ENCODE data around the gene MRPL1.

MRPL1 gene

GRCh38 chr4:77817304-77818072, 45.1 kb upstream of the MRPL1 start:
- Histone ChIP-seq H3K9me2 (replicated peaks; ENCODE audit: low read depth, low read length) (no peaks in the 10 kb centered on the region), H3K9ac (ENCODE audit: low read depth, low read length, poor library complexity, severe bottlenecking) (peak overlapping the region; percentile 94), H3K79me2 (ENCODE audit: insufficient read depth, low read length) (peaks cover 72% of the 10 kb centered on the region), H3K27me3 (ENCODE audit: insufficient read depth, low read length, poor library complexity, severe bottlenecking) (peaks cover 5% of the 10 kb centered on the region), H2AFZ (ENCODE audit: low read length) (no peak overlapping the region), H3F3A (ENCODE audit: low read depth) (no peaks in the 10 kb centered on the region), H3K4me2 (ENCODE audit: low read depth, low read length, poor library complexity, severe bottlenecking) (peak overlapping the region; percentile 88), H4K20me1 (ENCODE audit: insufficient read depth, low read length, poor library complexity, severe bottlenecking) (peaks cover 58% of the 10 kb centered on the region), H3K4me1 (ENCODE audit: insufficient read depth, low read length, poor library complexity, severe bottlenecking) (peaks cover 43% of the 10 kb centered on the region), H3K9me3 (ENCODE audit: insufficient read depth, low read depth, low read length) (no peaks in the 10 kb centered on the region), H3K36me3 (ENCODE audit: insufficient read depth, low read length) (no peaks in the 10 kb centered on the region), H3K4me3 (ENCODE audit: low read length, poor library complexity, severe bottlenecking) (peak overlapping the region; percentile 94)
- no peak for TF ChIP-seq CTCF (conservative IDR thresholded peaks at IDR 0.05; ENCODE audit: low read length)
- TF ChIP-seq EZH2phosphoT487 (IDR thresholded peaks at IDR 0.05; ENCODE audit: borderline replicate concordance): no peak

- H3K36me3 ChIP-seq (ENCODE audit: insufficient read depth, low read length): no peaks in the 10 kb centered on the region
- peak overlapping the region; percentile 94 for H3K9ac ChIP-seq (ENCODE audit: low read depth, low read length, poor library complexity, severe bottlenecking)
- H3K9me2 ChIP-seq (replicated peaks; ENCODE audit: low read depth, low read length): no peaks in the 10 kb centered on the region
- H3K4me3 ChIP-seq (ENCODE audit: low read length, poor library complexity, severe bottlenecking): peak overlapping the region; percentile 94
- H4K20me1 ChIP-seq (ENCODE audit: insufficient read depth, low read length, poor library complexity, severe bottlenecking): peaks cover 51% of the 10 kb centered on the region
- H3F3A ChIP-seq (ENCODE audit: low read depth): no peaks in the 10 kb centered on the region
- H3K4me2 ChIP-seq (ENCODE audit: low read depth, low read length, poor library complexity, severe bottlenecking): peak overlapping the region; percentile 88
- no peaks in the 10 kb centered on the region for H3K9me3 ChIP-seq (ENCODE audit: insufficient read depth, low read depth, low read length)
- H2AFZ ChIP-seq (ENCODE audit: low read length): 0 out of 2 replicates have a peak overlapping the region, but pooled peaks have one; percentile 94
- H3K79me2 ChIP-seq (ENCODE audit: insufficient read depth, low read length): peaks cover 66% of the 10 kb centered on the region
- peaks cover 5% of the 10 kb centered on the region for H3K27me3 ChIP-seq (ENCODE audit: insufficient read depth, low read length, poor library complexity, severe bottlenecking)
- peak; percentile 71 for TF ChIP-seq CTCF (conservative IDR thresholded peaks at IDR 0.05; ENCODE audit: low read length)
- no peak for TF ChIP-seq EZH2phosphoT487 (IDR thresholded peaks at IDR 0.05; ENCODE audit: borderline replicate concordance)
- peaks cover 43% of the 10 kb centered on the region for H3K4me1 ChIP-seq (ENCODE audit: insufficient read depth, low read length, poor library complexity, severe bottlenecking)
Measured at GRCh38 chr4:77818073-77818601, 44.5 kb upstream of the MRPL1 start.

- peaks cover 59% of the 10 kb centered on the region for H3K79me2 ChIP-seq (ENCODE audit: insufficient read depth, low read length)
- H3K36me3 ChIP-seq (ENCODE audit: insufficient read depth, low read length): no peaks in the 10 kb centered on the region
- TF ChIP-seq CTCF (conservative IDR thresholded peaks at IDR 0.05; ENCODE audit: low read length) (no peak), EZH2phosphoT487 (IDR thresholded peaks at IDR 0.05; ENCODE audit: borderline replicate concordance) (no peak)
- H3K4me2 ChIP-seq (ENCODE audit: low read depth, low read length, poor library complexity, severe bottlenecking): peak within 1 kb of the TSS; percentile 88
- H3K27me3 ChIP-seq (ENCODE audit: insufficient read depth, low read length, poor library complexity, severe bottlenecking): peaks cover 5% of the 10 kb centered on the region
- no peaks in the 10 kb centered on the region for H3F3A ChIP-seq (ENCODE audit: low read depth)
- H3K4me1 ChIP-seq (ENCODE audit: insufficient read depth, low read length, poor library complexity, severe bottlenecking): peaks cover 43% of the 10 kb centered on the region
- no peaks in the 10 kb centered on the region for H3K9me3 ChIP-seq (ENCODE audit: insufficient read depth, low read depth, low read length)
- peaks cover 45% of the 10 kb centered on the region for H4K20me1 ChIP-seq (ENCODE audit: insufficient read depth, low read length, poor library complexity, severe bottlenecking)
- H2AFZ ChIP-seq (ENCODE audit: low read length): peak within 1 kb of the TSS; percentile 98
- H3K4me3 ChIP-seq (ENCODE audit: low read length, poor library complexity, severe bottlenecking): peak within 1 kb of the TSS; percentile 94
- peak within 1 kb of the TSS; percentile 94 for H3K9ac ChIP-seq (ENCODE audit: low read depth, low read length, poor library complexity, severe bottlenecking)
- H3K9me2 ChIP-seq (replicated peaks; ENCODE audit: low read depth, low read length): no peaks in the 10 kb centered on the region
Measured at GRCh38 chr4:77818602-77819403, 43.8 kb upstream of the MRPL1 start, which contains the start of gene CNOT6L. Gene CNOT6L (minus strand): TSS chr4:77819368. CDS start chr4:77819308, 60 bp downstream.
